Stimulated activated CD8-positive, alpha-beta memory T cell treated with anti-CD3 and anti-CD28 coated beads, Interleukin-15, amount 100 ng/mL, for 1 hour (primary cell): Measurements from ENCODE around the gene GNGT1.
"Not testable (repeated sequence)": the region's sequence is repeated elsewhere in the genome, so short reads cannot be mapped to it uniquely, and the experiment has no call there.

Experiments
- DNase-seq: peaks from one replicate; pipeline ENCODE4 v3.0.0-alpha.2; 2020; ENCODE audit warnings: low read depth

The GNGT1 gene

GRCh38 chr7:93910076-93910994 lies 4.0 kb downstream of the GNGT1 start:
- no peak for DNase-seq

GRCh38 chr7:93911242-93911641 lies 4.9 kb downstream of the GNGT1 start:
- not testable (repeated sequence) for DNase-seq

- DNase-seq = not testable (repeated sequence)
Observed at GRCh38 chr7:93911661-93912060, 5.3 kb downstream of the GNGT1 start.

- no peak for DNase-seq
Observed at GRCh38 chr7:93913197-93913596, 6.8 kb downstream of the GNGT1 start.

- no peak for DNase-seq
Observed at GRCh38 chr7:93914581-93915066, 8.3 kb downstream of the GNGT1 start.

- not testable (repeated sequence) for DNase-seq
Observed at GRCh38 chr7:93915206-93915842, 9.0 kb downstream of the GNGT1 start.

GRCh38 chr7:93915888-93916287 lies 9.5 kb downstream of the GNGT1 start:
- DNase-seq = not testable (repeated sequence)

- not testable (repeated sequence) for DNase-seq
Observed at GRCh38 chr7:93916315-93916714, 9.9 kb downstream of the GNGT1 start.

GRCh38 chr7:93920496-93921182 lies 14.3 kb downstream of the GNGT1 start:
- no peak for DNase-seq

- no peak for DNase-seq
Observed at GRCh38 chr7:93921186-93921585, 14.8 kb downstream of the GNGT1 start.

- DNase-seq = no peak
Observed at GRCh38 chr7:93921607-93922566, 15.5 kb downstream of the GNGT1 start, which contains the start of gene GNG11. GNG11 (plus strand) TSS chr7:93921735; CDS start chr7:93922138, 403 bp downstream.

- DNase-seq = no peak
Observed at GRCh38 chr7:93923296-93923695, 16.9 kb downstream of the GNGT1 start.

GRCh38 chr7:93923942-93924341 lies 17.6 kb downstream of the GNGT1 start:
- no peak for DNase-seq

- DNase-seq = no peak
Observed at GRCh38 chr7:93926800-93927199, 20.4 kb downstream of the GNGT1 start.

- no peak for DNase-seq
Observed at GRCh38 chr7:93927585-93927984, 21.2 kb downstream of the GNGT1 start.

- DNase-seq = no peak
Observed at GRCh38 chr7:93931655-93932054, 25.3 kb downstream of the GNGT1 start.

- DNase-seq = no peak
Observed at GRCh38 chr7:93933156-93933555, 26.8 kb downstream of the GNGT1 start.

GRCh38 chr7:93935102-93935501 lies 28.7 kb downstream of the GNGT1 start:
- DNase-seq = no peak

GRCh38 chr7:93937818-93938217 lies 31.5 kb downstream of the GNGT1 start:
- no peak for DNase-seq

GRCh38 chr7:93938293-93938692 lies 31.9 kb downstream of the GNGT1 start:
- DNase-seq = no peak

- no peak for DNase-seq
Observed at GRCh38 chr7:93941945-93942344, 35.6 kb downstream of the GNGT1 start.
